Skeletal muscle satellite cell (primary cell): ENCODE results near the gene ARL15. TPM values are rescaled to one million over a fixed set of nuclear protein-coding genes. Genes with fewer than 3 reads are reported as not detected.
A peak's percentile ranks its signal among the peaks of the same experiment; 100 is the strongest.
"Not testable (repeated sequence)": the region's sequence is repeated elsewhere in the genome, so short reads cannot be mapped to it uniquely, and the experiment has no call there.

Source experiments
- H3K27me3 ChIP-seq: 2 replicates; pipeline ENCODE4 v1.7.0; 2013; ENCODE audit warnings: low read length; ENCODE audit not compliant: control insufficient read depth, insufficient read depth
- H3K36me3 ChIP-seq: 2 replicates; pipeline ENCODE4 v1.7.0; 2013; ENCODE audit warnings: mild to moderate bottlenecking, control low read depth, low read length; ENCODE audit not compliant: insufficient read depth
- H3K4me1 ChIP-seq: 2 replicates; pipeline ENCODE4 v1.7.0; 2013; ENCODE audit warnings: low read length; ENCODE audit not compliant: control insufficient read depth, insufficient read depth
- H3K4me2 ChIP-seq: 2 replicates; pipeline ENCODE4 v1.7.0; 2013; ENCODE audit warnings: mild to moderate bottlenecking, low read length
- H3K4me3 ChIP-seq: 2 replicates; pipeline ENCODE4 v1.7.0; 2013; ENCODE audit warnings: low read length
- H3K9ac ChIP-seq: 2 replicates; pipeline ENCODE4 v1.7.0; 2013; ENCODE audit warnings: mild to moderate bottlenecking, low read depth, low read length, moderate library complexity
- H3K9me3 ChIP-seq: replicated peaks from 2 replicates; pipeline ENCODE4 v1.7.0; 2013; ENCODE audit warnings: mild to moderate bottlenecking, control low read depth, low read length
- total RNA-seq: library from RNA; depleted of rRNA; stranded (reverse); fragments of >200 nt; gene quantifications from 2 replicates; pipeline ENCODE4 v1.2.3, GENCODE V29; 2012; rRNA removed

The ARL15 gene
- 12.9 and 14.9 TPM in 2 replicates for total RNA-seq

- Histone ChIP-seq H3K9ac (peak within 1 kb of the TSS; percentile 91), H3K4me1 (peaks cover 12% of the 10 kb centered on the region)
These were observed at the start of gene ARL15 for GRCh38 chr5:54310433-54311175. ARL15 (minus strand) TSS chr5:54310573.

GRCh38 chr5:54360089-54360488 lies 49.7 kb upstream of the ARL15 start:
- Histone ChIP-seq H3K9ac (peak overlapping the region; percentile 43), H3K4me3 (no peak overlapping the region), H3K27me3 (no peaks in the 10 kb centered on the region), H3K9me3 (no peaks in the 10 kb centered on the region), H3K4me1 (peaks cover 31% of the 10 kb centered on the region), H3K4me2 (peak overlapping the region; percentile 46), H3K36me3 (no peaks in the 10 kb centered on the region)

More at GRCh38 chr5:54310433-54311175, at the start of gene ARL15:
- Histone ChIP-seq H3K27me3 (no peaks in the 10 kb centered on the region), H3K4me3 (peak within 1 kb of the TSS; percentile 97), H3K36me3 (no peaks in the 10 kb centered on the region), H3K9me3 (no peaks in the 10 kb centered on the region), H3K4me2 (peak within 1 kb of the TSS; percentile 100)

GRCh38 chr5:54357408-54358058 lies 47.2 kb upstream of the ARL15 start:
- peaks cover 24% of the 10 kb centered on the region for H3K4me1 ChIP-seq
- peaks cover 6% of the 10 kb centered on the region for H3K9me3 ChIP-seq
- no peak overlapping the region for H3K4me3 ChIP-seq
- H3K4me2 ChIP-seq, result no peak overlapping the region
- H3K9ac ChIP-seq, result no peak overlapping the region
- no peaks in the 10 kb centered on the region for H3K36me3 ChIP-seq
- H3K27me3 ChIP-seq, result no peaks in the 10 kb centered on the region

GRCh38 chr5:54353933-54354564 lies 43.7 kb upstream of the ARL15 start:
- not testable (repeated sequence) for H3K4me3 ChIP-seq, H3K4me1 ChIP-seq, H3K4me2 ChIP-seq, H3K9ac ChIP-seq, H3K36me3 ChIP-seq, H3K9me3 ChIP-seq, H3K27me3 ChIP-seq

GRCh38 chr5:54352580-54352979 lies 42.2 kb upstream of the ARL15 start:
- not testable (repeated sequence) for H3K4me1 ChIP-seq, H3K4me3 ChIP-seq, H3K9me3 ChIP-seq, H3K27me3 ChIP-seq, H3K9ac ChIP-seq, H3K36me3 ChIP-seq, H3K4me2 ChIP-seq

- H3K36me3 ChIP-seq, result no peaks in the 10 kb centered on the region
- no peak overlapping the region for H3K4me2 ChIP-seq
- no peak overlapping the region for H3K9ac ChIP-seq
- H3K4me1 ChIP-seq, result no peaks in the 10 kb centered on the region
- no peak overlapping the region for H3K4me3 ChIP-seq
- peaks cover 4% of the 10 kb centered on the region for H3K9me3 ChIP-seq
- no peaks in the 10 kb centered on the region for H3K27me3 ChIP-seq
These were observed 37.0 kb upstream of the ARL15 start for GRCh38 chr5:54347221-54347865.

- H3K9ac ChIP-seq, result no peak overlapping the region
- no peak overlapping the region for H3K4me2 ChIP-seq
- no peaks in the 10 kb centered on the region for H3K4me1 ChIP-seq
- H3K27me3 ChIP-seq, result no peaks in the 10 kb centered on the region
- no peak overlapping the region for H3K4me3 ChIP-seq
- no peaks in the 10 kb centered on the region for H3K36me3 ChIP-seq
- H3K9me3 ChIP-seq, result peaks cover 4% of the 10 kb centered on the region
These were observed 34.3 kb upstream of the ARL15 start for GRCh38 chr5:54344653-54345052.

GRCh38 chr5:54341971-54342370 lies 31.6 kb upstream of the ARL15 start:
- no peak overlapping the region for H3K9ac ChIP-seq
- H3K4me2 ChIP-seq, result no peak overlapping the region
- no peaks in the 10 kb centered on the region for H3K9me3 ChIP-seq
- no peaks in the 10 kb centered on the region for H3K4me1 ChIP-seq
- H3K36me3 ChIP-seq, result no peaks in the 10 kb centered on the region
- H3K4me3 ChIP-seq, result no peak overlapping the region
- H3K27me3 ChIP-seq, result no peaks in the 10 kb centered on the region

GRCh38 chr5:54337523-54337922 lies 27.1 kb upstream of the ARL15 start:
- Histone ChIP-seq H3K4me2 (no peak overlapping the region), H3K9ac (no peak overlapping the region), H3K27me3 (no peaks in the 10 kb centered on the region), H3K9me3 (no peaks in the 10 kb centered on the region), H3K4me1 (no peaks in the 10 kb centered on the region), H3K36me3 (no peaks in the 10 kb centered on the region), H3K4me3 (no peak overlapping the region)

- Histone ChIP-seq H3K4me1 (peaks cover 19% of the 10 kb centered on the region), H3K9me3 (no peaks in the 10 kb centered on the region), H3K36me3 (no peaks in the 10 kb centered on the region), H3K4me2 (no peak overlapping the region), H3K9ac (no peak overlapping the region), H3K27me3 (no peaks in the 10 kb centered on the region), H3K4me3 (no peak overlapping the region)
These were observed 22.3 kb upstream of the ARL15 start for GRCh38 chr5:54332720-54333119.
